Esophagus squamous epithelium (tissue), 4 donors: ENCODE measurements around the gene DAZAP2.

Experiments used
- CTCF ChIP-seq, 6 experiments: fragments of 450-650 bp in 4 of 6; fragments of 200-600 bp in 2 of 6; sonication (generic) in 2 of 6; IDR thresholded peaks; one replicate each; pipeline ENCODE4 v1.5.1; 2016 to 2019; ENCODE audit warnings: antibody characterized with exemption in 6 of 6, mild to moderate bottlenecking in 4 of 6, moderate library complexity in 4 of 6
- POLR2A ChIP-seq, 4 donors: fragments of 450-650 bp; IDR thresholded peaks; one replicate each; pipeline ENCODE4 v1.6.1; 2017; ENCODE audit warnings: antibody characterized with exemption in 4 of 4, mild to moderate bottlenecking in 4 of 4, moderate library complexity in 3 of 4

- TF ChIP-seq POLR2A (IDR thresholded peaks at IDR 0.05) (no peak), CTCF (IDR thresholded peaks at IDR 0.05) (no peak)
These were observed 27.8 kb upstream of the DAZAP2 start for GRCh38 chr12:51210690-51211395.
